Measurements from ENCODE around the gene PKIG.

Gene PKIG

GRCh38 chr20:44621325-44621724 lies 38.9 kb downstream of the PKIG start:
- DNase-seq, result no peak

GRCh38 chr20:44621939-44622338 lies 39.6 kb downstream of the PKIG start:
- DNase-seq, result no peak

- DNase-seq, result no peak
These were observed 40.3 kb downstream of the PKIG start for GRCh38 chr20:44622501-44623270.

GRCh38 chr20:44624152-44624551 lies 41.8 kb downstream of the PKIG start:
- no peak for DNase-seq

GRCh38 chr20:44624743-44625271 lies 42.4 kb downstream of the PKIG start:
- DNase-seq, result no peak

- no peak for DNase-seq
These were observed 43.0 kb downstream of the PKIG start for GRCh38 chr20:44625361-44625760.

GRCh38 chr20:44626278-44626677 lies 43.9 kb downstream of the PKIG start:
- no peak for DNase-seq

- no peak for DNase-seq
These were observed 45.1 kb downstream of the PKIG start for GRCh38 chr20:44627364-44628010.

- DNase-seq, result no peak
These were observed 46.6 kb downstream of the PKIG start for GRCh38 chr20:44629017-44629385.

- no peak for DNase-seq
These were observed 47.2 kb downstream of the PKIG start for GRCh38 chr20:44629542-44629941.

- DNase-seq, result no peak
These were observed 47.9 kb downstream of the PKIG start for GRCh38 chr20:44630297-44630696.

- DNase-seq, result no peak
These were observed 49.8 kb downstream of the PKIG start for GRCh38 chr20:44632103-44632752.

GRCh38 chr20:44633187-44633810 lies 50.9 kb downstream of the PKIG start:
- DNase-seq, result no peak

- DNase-seq, result no peak
These were observed 51.7 kb downstream of the PKIG start for GRCh38 chr20:44633872-44634600.

- no peak for DNase-seq
These were observed 53.5 kb downstream of the PKIG start for GRCh38 chr20:44635877-44636276.

GRCh38 chr20:44637042-44637441 lies 54.7 kb downstream of the PKIG start:
- DNase-seq, result no peak

- DNase-seq, result no peak
These were observed 55.4 kb downstream of the PKIG start for GRCh38 chr20:44637522-44638372.

- DNase-seq, result no peak
These were observed 58.1 kb downstream of the PKIG start for GRCh38 chr20:44640522-44640921.

GRCh38 chr20:44641325-44641724 lies 58.9 kb downstream of the PKIG start:
- DNase-seq, result no peak

GRCh38 chr20:44642203-44643153 lies 60.1 kb downstream of the PKIG start:
- no peak for DNase-seq

GRCh38 chr20:44643154-44643519 lies 60.8 kb downstream of the PKIG start:
- no peak for DNase-seq

Data from effector CD8-positive, alpha-beta T cell (primary cell).